Prostate gland (tissue), 2 donors: ENCODE data around the gene PDSS2.

ENCODE experiments used
- POLR2A ChIP-seq: fragments of 450-650 bp; IDR thresholded peaks from one replicate; pipeline ENCODE4 v1.6.1; 2016; ENCODE audit warnings: antibody characterized with exemption, mild to moderate bottlenecking
- POLR2AphosphoS5 ChIP-seq: sonication (generic); formaldehyde crosslinking; IDR thresholded peaks from one replicate; pipeline ENCODE4 v1.6.1; 2017; ENCODE audit warnings: antibody characterized with exemption
- TF ChIP-seq, protein P1 (sequence below), 4 experiments: fragments of 200-600 bp in 2 of 4; fragments of 450-650 bp in 2 of 4; sonication (generic) in 2 of 4; IDR thresholded peaks; 1 replicate in 3 of 4; 2 replicates in 1 of 4; pipeline ENCODE4 v1.5.1; 2016 to 2019; ENCODE audit warnings: antibody characterized with exemption in 4 of 4, mild to moderate bottlenecking in 2 of 4, moderate library complexity in 2 of 4

DNA sequence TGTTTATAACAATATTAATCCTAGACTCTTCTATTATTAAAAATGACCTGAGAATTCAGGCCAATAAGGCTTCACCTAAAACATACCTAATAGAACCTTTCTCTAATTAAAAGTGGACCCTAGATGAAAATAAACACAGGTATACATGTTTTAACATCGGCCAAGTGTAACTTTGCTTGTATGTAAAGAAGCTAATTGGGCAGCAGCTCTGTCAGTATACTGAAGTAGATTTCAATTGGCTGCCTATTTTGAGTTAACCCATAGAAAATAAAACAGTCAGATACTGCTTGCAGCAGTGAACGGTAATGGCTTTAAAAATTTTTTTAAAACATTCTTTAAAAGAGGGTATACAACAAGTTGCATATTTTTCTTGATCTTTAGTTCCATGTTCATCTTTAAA lies 67.3 kb downstream of the PDSS2 start:
- TF ChIP-seq, protein P1, sequence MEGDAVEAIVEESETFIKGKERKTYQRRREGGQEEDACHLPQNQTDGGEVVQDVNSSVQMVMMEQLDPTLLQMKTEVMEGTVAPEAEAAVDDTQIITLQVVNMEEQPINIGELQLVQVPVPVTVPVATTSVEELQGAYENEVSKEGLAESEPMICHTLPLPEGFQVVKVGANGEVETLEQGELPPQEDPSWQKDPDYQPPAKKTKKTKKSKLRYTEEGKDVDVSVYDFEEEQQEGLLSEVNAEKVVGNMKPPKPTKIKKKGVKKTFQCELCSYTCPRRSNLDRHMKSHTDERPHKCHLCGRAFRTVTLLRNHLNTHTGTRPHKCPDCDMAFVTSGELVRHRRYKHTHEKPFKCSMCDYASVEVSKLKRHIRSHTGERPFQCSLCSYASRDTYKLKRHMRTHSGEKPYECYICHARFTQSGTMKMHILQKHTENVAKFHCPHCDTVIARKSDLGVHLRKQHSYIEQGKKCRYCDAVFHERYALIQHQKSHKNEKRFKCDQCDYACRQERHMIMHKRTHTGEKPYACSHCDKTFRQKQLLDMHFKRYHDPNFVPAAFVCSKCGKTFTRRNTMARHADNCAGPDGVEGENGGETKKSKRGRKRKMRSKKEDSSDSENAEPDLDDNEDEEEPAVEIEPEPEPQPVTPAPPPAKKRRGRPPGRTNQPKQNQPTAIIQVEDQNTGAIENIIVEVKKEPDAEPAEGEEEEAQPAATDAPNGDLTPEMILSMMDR (IDR thresholded peaks at IDR 0.05) = no peak
- TF ChIP-seq POLR2A = no peak
- TF ChIP-seq POLR2AphosphoS5 = no peak
